NCI-H1092 treated with DMSO at 0.1 percent for 48 hours (cell line): ENCODE measurements around the gene ZDHHC24.
A peak's percentile ranks its signal among the peaks of the same experiment; 100 is the strongest.

ENCODE experiments used
- DNase-seq: peaks from one replicate; lab custom pipeline; 2025; lab: John Stamatoyannopoulos, UW

The ZDHHC24 gene

DNA sequence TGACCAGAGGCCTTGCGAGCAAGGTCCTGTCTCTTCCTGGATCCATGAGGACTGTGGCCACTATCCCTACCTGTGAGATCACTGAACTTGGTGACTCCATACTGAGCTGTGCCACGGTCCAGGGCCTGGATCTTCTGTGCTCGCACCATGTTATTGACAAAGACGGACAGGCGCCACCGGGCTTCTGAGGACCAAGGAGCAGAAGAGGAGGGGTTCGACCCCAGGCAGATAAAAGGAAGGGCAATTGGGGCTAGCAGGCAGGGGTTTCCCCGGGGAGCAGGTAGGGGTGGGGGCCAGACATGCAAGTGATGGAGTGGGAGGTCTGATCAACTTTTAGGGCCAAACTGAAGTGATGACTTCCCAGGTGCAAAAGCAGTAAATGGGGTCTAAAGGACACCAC, 20.4 kb upstream of the ZDHHC24 start:
- no peak for DNase-seq

DNA sequence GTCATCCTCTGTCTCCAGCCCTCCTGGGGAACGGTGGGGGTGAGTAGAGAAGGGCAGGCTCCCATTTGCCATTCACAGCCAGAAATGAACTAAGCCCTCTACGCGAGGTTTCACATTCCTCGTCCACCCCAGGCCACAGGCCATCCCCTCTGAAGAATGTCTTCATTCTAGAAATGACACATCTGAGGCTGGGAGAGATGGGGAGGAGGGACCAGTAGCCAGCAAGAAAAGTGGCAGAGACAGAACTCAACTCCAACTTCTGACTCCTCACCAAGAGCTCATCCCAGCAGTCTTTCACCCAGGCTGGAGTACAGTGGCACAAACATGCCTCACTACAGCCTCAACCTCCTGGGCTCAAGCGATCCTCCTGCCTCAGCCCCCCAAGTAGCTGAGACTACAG, 19.1 kb upstream of the ZDHHC24 start:
- no peak for DNase-seq

DNA sequence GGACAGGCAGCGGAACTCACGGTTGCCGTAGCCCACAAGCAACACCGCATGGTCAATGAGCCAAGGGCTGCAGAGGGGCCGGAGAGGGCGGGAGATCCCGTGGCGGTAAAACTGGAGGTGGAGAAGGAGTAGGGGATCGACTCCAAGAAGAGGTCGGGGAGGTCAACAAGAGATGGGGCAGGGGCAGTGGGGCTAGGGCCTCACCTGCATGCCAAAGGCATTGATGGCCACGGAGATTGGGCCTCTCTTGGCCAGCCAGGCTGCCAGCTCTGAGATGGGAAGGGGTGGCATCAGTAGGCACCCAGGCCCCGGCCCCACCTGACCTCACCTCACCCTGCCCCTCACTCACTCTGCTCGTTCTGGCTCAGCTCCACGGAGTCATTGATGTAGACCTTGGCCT, 18.7 kb upstream of the ZDHHC24 start:
- DNase-seq, result no peak

DNA sequence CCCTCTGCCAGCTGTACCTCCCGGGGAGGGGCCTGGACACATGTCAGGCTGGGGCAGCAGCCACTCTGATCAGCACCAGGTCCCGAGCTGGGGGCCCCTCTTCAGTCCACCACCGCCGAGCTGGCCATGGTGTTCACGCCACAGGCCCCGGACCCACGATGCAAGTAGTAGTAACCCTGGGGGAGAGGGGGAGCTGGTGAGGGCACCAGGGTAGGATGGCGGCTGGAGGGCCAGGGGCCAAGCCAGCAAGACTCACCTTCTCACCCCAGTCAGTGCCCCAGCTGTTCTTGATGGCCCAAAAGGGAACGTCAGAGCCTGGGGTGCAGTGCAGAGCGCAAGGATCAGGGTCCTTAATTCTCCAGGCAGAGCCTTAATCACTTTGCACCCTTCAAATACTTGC, 18.0 kb upstream of the ZDHHC24 start:
- DNase-seq, result no peak

DNA sequence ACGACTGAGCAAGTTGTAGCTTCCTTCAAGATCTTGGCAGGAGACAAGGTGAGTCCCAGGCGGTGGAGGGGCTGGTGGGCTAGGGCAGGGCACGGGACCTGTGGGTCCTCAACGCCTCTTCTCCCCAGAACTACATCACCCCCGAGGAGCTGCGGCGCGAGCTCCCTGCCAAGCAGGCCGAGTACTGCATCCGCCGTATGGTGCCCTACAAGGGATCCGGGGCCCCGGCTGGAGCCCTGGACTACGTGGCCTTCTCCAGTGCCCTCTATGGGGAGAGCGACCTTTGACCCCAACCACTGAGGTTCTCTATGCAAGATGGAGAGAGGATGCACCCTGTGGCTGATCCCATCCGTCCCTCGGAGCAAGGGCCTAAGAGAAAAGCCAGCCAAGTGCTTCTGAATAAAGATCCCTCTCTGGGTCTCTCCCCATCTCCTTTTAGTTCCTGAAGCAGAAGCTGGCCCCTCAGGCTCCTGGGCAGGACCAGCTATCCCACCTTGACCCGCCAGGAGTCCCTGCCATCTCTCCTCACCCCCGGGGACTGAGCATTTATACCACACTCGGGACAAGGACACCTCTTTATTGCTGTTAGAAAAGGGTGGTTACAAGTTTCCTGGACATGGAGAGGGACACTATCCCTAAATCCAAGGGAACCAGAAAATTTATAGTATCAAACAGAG, 17.2 kb upstream of the ZDHHC24 start:
- DNase-seq, result no peak

DNA sequence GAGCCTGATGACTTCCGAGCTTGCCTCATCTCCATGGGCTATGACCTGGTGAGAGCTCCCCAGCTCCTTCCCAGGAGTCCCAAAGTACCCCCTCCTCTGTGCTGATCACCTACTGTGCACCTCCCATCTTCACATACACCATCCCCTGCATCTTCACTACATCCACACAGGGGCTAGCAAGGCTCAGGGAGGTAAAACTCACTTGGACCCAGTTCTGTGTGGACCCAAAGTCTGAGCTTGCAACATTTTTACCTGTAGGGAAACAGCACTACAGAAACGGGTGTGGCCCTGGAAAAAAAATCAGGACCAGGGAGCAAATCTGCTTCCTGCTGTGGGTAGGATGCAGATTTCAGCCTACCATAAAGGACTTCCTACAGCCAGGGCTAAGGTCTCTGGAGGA, 16.4 kb upstream of the ZDHHC24 start:
- DNase-seq, result no peak

DNA sequence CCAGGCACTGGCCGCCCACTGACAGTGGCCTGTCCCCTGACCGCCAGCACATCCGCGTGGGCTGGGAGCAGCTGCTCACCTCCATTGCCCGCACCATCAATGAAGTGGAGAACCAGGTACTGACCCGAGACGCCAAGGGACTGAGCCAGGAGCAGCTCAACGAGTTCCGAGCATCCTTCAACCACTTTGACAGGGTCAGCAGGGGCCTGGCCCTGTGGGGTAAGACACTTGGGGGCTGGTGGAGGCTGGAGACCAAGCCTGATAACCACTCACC, 16.1 kb upstream of the ZDHHC24 start:
- DNase-seq, result no peak

DNA sequence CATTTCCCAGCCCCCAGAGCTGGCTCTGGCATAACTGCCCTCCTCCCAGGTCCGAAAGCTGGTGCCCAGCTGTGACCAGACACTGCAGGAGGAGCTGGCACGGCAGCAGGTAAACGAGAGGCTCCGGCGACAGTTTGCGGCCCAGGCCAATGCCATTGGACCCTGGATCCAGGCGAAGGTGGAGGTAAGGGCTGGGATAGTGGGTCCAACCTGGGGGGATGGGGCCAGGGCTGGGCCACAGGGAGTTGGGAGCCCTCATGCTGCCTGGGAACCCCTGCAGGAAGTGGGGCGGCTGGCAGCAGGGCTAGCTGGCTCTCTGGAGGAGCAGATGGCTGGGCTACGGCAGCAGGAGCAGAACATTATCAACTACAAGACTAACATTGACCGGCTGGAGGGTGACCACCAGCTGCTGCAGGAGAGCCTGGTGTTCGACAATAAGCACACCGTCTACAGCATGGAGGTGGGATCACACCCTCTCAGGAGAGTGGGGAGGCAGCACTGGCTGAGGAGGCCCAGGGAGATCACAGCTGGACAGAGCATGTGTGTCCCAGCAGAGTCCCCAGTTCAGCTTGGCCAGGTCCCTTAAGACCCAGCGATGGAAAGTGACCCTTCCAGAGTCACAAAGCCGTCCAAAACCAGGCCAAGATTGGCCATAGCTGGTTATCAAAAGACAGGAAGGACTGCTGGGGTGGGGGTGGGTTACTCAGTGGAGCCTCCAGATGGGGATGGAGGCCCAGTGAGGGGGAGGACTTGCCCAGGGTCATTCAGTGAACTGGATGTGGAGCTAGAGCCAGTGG, 15.5 kb upstream of the ZDHHC24 start:
- DNase-seq, result no peak

DNA sequence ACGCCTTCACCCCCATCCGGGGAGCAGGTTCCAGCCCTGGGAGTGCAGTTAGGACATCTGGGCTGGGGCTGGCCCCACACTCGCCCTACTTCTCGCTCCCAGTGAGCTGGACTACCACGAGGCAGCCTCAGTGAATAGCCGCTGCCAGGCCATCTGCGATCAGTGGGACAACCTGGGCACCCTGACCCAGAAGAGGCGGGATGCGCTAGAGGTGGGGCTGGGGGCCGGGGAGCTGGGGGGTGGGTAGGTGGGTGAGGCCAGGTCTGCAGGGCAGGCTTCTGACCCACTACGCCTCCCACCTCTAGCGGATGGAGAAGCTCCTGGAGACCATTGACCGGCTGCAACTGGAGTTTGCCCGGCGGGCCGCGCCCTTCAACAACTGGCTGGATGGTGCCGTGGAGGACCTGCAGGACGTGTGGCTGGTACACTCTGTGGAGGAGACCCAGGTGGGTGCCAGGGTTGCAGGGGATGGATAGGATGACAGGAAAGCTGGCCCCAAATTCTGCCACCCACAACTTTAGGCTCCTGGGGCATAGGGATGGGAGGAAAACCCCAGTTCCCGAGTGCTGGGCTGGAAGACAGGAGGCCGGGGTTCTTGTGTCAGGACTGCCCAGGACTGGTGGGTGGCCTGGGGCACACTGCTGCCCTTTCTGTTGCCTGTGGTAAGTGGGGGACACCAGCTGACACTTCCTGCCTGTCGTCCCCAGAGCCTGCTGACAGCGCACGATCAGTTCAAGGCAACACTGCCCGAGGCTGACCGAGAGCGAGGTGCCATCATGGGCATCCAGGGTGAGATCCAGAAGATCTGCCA, 14.2 kb upstream of the ZDHHC24 start:
- no peak for DNase-seq

DNA sequence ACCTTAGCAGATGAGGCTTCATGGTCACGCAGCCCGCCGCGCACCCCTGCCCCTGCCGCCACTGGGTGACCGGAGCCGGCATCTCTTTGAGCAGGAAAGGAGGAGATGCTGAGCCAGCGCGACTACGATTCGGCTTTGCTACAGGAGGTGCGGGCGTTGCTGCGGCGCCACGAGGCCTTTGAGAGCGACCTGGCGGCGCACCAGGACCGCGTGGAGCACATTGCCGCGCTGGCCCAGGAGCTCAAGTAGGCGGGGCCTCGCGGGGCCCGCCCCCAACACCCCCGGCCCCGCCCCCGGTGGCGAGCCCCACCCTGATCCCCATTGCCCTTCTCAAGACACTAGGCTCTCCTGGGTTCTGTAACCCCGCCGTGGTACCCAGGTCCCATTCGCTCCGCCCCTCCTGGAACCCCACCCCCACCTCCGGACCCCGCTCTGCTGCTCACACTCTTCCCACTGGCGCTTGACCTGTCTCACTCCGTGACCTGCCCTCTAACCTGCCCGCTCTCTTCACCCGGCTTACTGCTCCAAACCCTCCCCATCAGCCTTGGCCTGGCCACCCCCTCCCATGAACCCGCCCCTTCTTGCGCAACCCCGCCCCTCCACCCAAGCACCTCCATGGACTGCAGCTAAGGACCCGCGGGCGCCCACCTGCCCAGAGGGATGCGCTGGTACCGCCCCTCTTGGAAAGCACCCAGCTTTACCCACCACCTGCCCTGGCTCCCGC, 13.5 kb upstream of the ZDHHC24 start:
- DNase-seq, result no peak

DNA sequence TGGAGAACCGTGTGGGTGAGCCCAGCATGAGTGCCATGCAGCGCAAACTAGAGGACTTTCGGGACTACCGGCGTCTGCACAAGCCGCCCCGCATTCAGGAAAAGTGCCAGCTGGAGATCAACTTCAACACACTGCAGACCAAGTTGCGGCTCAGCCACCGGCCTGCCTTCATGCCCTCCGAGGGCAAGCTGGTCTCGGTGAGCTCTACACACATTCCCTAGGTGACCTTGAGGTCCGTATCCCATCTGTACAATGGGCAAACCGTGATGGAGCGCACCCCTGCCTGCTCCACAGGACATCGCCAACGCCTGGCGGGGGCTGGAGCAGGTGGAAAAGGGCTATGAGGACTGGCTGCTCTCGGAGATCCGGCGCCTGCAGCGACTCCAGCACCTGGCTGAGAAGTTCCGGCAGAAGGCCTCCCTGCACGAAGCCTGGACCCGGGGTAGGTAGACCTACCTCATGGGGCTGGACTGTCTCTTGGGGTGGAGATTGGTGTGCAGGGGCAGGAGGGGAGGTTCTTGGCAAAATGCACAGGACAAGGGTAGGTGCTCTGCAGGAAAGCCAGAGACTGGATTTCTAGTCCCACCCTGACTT, 12.0 kb upstream of the ZDHHC24 start:
- peak; percentile 28 for DNase-seq

DNA sequence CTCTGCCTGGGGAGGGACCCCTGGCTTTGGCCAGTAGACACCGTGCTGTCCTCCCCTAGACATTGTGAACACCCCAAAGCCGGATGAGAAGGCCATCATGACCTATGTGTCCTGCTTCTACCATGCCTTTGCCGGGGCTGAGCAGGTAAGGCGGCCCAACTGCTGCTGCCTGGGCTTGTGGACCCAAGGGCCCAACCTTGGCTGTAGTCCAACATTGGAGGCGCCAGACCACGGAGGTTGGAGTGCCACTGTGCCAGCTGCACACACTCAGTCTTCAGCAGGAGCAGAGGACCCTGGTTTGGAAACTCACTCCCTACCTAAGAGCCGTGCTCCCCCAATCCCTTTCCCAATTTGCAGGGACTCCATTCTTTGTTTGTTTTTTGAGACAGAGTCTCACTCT, 10.2 kb upstream of the ZDHHC24 start:
- no peak for DNase-seq

DNA sequence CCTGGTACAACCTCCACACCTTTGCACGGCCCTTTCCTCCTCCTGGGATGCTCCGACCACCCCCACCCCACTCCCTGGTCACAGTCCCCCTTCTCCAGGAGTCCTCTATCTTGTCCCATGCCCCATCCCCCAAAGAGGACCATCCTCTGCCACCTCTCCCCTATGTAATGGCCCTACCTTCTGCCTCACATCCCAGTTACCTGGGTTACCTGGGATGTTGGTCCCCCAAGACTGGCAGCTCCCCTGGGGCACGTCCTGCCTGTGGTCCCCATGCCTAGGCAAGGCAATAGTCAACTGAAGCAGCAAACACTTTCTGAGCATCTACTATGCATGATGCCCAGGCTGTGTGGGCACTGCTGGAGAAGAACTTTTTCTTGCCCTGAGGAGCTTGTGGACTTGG, 9.6 kb upstream of the ZDHHC24 start:
- DNase-seq, result no peak

DNA sequence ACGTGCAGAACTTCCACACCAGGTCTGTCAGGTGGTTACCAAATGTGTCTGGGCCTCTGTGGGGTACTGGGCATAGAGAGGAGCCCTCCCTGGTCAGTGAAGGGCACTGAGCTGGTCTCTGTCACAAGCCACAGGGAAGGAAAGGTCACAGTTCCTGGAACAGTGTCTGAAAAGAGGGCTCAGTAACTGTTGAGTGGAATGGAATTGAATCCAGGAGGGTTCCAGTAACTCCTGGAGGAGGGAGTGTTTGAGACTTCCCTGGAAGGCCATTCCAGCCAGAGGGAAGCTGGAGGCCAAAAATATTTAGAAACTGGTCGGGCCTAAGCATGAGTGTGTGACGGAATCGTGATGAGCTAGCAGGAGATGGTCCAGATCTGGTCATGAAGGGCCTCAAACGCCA, 8.8 kb upstream of the ZDHHC24 start:
- no peak for DNase-seq

DNA sequence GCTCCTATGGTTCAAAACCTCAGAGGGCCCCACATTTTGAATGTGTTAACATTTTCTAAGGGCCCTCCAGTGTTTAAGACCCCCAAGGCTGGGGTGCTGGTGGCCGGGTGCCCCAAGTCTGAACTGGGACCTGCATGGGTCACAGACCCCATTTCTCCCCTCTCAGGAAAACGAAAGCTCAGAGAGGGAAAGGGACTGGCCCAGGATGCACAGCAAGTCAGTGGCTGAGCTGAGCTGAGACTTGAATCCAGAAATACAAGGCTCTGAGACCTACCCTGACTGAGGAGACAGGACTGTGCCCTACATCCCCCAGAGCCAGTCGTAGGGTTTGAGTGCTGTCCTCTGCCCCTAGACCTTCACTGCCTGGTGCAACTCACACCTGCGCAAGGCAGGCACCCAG, 5.0 kb upstream of the ZDHHC24 start:
- DNase-seq, result no peak

DNA sequence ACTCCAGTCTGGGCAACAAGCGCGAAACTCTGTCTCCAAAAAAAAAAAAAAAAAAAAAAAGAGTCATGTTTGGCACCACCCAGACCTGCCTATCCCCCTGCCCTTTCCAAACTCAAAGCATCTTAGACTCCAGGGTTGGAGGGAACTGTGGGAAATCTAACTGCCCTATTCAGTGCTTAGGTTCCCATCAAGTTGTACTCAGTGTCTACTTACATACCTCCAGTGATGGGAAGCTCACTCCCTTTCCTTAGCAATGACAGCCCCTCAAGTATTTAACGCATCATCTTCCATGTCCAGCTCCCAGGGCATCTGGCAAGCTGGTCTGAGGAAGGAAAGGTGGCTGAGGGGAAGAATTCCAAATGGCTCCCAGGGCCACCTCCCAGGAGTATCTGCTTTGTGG, 3.8 kb upstream of the ZDHHC24 start:
- no peak for DNase-seq

DNA sequence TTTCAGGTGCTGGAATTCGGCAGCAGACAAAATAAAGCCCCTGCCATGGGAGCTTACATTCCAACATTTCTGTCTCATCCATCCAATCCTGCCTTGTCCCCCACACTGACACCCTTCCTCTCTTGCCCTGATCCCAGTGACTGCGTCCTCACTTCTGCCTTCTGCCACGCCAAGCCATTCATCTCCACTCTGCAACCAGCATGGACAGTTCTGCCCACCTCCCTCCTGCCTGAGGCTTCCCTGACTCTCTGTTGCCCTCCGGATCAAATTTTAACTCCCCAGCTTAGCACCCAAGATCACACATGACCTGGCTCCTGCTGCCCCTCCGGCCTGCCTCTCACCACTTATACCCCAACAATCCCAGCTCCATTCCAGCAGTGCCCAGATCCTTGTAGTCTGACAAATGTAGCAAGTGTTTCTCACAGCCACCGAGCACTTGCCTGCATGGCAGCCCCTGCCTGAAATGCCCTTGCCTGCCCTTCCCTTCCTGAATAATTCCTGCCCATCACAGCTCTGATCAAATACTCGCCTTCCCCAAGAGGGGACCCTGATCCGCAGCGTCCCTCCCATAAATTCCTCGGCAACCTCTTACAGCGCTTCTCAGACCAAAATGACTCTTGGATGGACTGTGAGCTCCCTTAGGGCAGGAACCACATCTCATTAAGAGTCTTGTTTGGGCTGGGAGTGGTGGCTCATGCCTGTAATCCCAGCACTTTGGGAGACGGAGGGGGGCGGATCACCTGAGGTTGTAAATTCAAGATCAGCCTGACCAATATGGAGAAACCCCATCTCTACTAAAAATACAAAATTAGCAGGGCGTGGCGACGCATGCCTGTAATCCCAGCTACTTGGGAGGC, 3.2 kb upstream of the ZDHHC24 start:
- DNase-seq, result no peak

DNA sequence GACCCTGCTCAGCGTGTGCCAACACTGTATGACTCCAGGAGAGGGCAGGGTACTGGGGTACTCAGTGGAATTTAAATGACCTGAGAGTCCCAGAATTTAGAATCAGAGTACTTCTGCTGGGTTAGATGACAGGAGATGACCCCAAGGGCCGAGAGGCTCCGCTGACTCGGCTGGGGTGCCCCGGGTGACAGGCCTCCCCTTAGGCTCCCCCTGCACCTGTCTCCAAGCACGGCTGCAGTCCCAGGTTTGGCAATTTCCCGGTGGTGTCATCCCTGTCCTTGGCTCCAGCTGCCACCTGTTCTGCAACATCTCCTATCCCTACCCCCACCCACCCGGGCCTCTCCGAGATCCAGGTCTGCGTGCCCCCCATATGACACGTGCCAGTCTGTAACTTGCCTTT, 2.2 kb upstream of the ZDHHC24 start:
- no peak for DNase-seq

DNA sequence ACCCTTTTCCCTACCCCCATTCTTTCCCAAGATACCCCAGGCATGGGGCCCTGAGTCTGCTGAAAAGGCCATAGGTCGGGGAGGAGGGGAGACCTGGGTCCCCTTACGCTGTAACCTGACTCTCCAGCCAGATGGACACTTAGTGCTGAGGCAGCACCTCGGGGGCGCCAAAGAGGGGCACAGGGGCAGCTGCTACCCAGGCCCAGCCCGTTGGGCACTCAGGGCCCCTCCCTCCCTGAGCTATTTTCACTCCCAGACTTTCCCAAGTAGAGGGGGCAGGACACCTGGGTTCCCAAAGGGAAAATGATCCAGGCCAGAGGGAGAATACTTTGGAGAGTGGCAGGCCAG, 1.8 kb upstream of the ZDHHC24 start:
- DNase-seq, result no peak

DNA sequence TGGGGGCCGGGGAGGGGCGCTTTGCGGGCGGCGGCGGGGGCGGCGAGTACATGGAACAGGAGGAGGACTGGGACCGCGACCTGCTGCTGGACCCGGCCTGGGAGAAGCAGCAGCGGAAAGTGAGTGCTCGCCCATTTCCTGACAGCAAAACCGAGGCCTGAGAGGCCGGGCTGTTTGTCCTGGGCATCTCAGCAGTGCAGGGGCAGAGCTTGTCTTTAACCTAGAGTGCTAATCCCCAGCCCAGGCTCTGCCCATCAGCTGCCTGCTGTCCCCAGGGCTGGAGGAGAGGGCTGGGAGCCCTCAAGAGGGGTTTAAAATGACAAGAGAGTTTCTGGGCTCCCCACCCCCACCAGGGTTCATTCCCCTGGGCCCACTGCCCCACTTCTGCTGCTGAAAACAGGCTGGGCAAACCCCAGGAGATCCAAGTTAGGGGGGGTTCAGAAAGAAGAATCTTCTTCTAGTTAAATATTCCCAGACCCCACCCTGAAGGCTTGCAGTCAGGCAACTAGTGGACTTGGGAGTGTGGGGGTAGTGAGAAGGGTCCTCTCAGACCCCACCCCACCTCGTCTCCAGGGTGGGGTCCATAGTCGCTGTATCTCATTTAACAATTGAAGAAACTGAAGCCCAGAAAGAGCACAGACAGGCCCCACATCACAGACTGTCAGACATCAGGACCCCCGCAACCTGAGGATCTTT, 1.3 kb upstream of the ZDHHC24 start:
- DNase-seq, result no peak
